ENCODE measurements around the gene CAVIN2.

CAVIN2 gene

GRCh38 chr2:191806396-191806795 lies 40.5 kb downstream of the CAVIN2 start:
- DNase-seq (ENCODE audit: low read depth), result no peak
- no peak overlapping the region for H3K4me3 ChIP-seq (ENCODE audit: low read depth, low read length)
- TF ChIP-seq CTCF (IDR thresholded peaks at IDR 0.05; ENCODE audit: low read depth, low read length) (no peak), POLR2A (IDR thresholded peaks at IDR 0.05; ENCODE audit: extremely low read depth, insufficient read length) (no peak), MAX (IDR thresholded peaks at IDR 0.05; ENCODE audit: low read depth, low read length) (no peak), MYC (IDR thresholded peaks at IDR 0.05; ENCODE audit: low read depth, low read length) (no peak)

- no peak for DNase-seq (ENCODE audit: low read depth)
- no peak for TF ChIP-seq CTCF (IDR thresholded peaks at IDR 0.05; ENCODE audit: low read depth, low read length)
- no peak for TF ChIP-seq MAX (IDR thresholded peaks at IDR 0.05; ENCODE audit: low read depth, low read length)
- no peak for TF ChIP-seq MYC (IDR thresholded peaks at IDR 0.05; ENCODE audit: low read depth, low read length)
- no peak for TF ChIP-seq POLR2A (IDR thresholded peaks at IDR 0.05; ENCODE audit: extremely low read depth, insufficient read length)
- no peak overlapping the region for H3K4me3 ChIP-seq (ENCODE audit: low read depth, low read length)
These were observed 42.1 kb downstream of the CAVIN2 start for GRCh38 chr2:191804766-191805165.

GRCh38 chr2:191803007-191803406 lies 43.9 kb downstream of the CAVIN2 start:
- DNase-seq (ENCODE audit: low read depth), result no peak
- TF ChIP-seq POLR2A (IDR thresholded peaks at IDR 0.05; ENCODE audit: extremely low read depth, insufficient read length) (no peak), CTCF (IDR thresholded peaks at IDR 0.05; ENCODE audit: low read depth, low read length) (no peak), MAX (IDR thresholded peaks at IDR 0.05; ENCODE audit: low read depth, low read length) (no peak), MYC (IDR thresholded peaks at IDR 0.05; ENCODE audit: low read depth, low read length) (no peak)
- no peak overlapping the region for H3K4me3 ChIP-seq (ENCODE audit: low read depth, low read length)

- DNase-seq (ENCODE audit: low read depth), result no peak
- TF ChIP-seq POLR2A (IDR thresholded peaks at IDR 0.05; ENCODE audit: extremely low read depth, insufficient read length) (no peak), MYC (IDR thresholded peaks at IDR 0.05; ENCODE audit: low read depth, low read length) (no peak), CTCF (IDR thresholded peaks at IDR 0.05; ENCODE audit: low read depth, low read length) (no peak), MAX (IDR thresholded peaks at IDR 0.05; ENCODE audit: low read depth, low read length) (no peak)
- no peak overlapping the region for H3K4me3 ChIP-seq (ENCODE audit: low read depth, low read length)
These were observed 44.7 kb downstream of the CAVIN2 start for GRCh38 chr2:191802180-191802579.

GRCh38 chr2:191800874-191801273 lies 46.0 kb downstream of the CAVIN2 start:
- TF ChIP-seq MAX (IDR thresholded peaks at IDR 0.05; ENCODE audit: low read depth, low read length), result no peak
- no peak for TF ChIP-seq POLR2A (IDR thresholded peaks at IDR 0.05; ENCODE audit: extremely low read depth, insufficient read length)
- TF ChIP-seq CTCF (IDR thresholded peaks at IDR 0.05; ENCODE audit: low read depth, low read length), result no peak
- TF ChIP-seq MYC (IDR thresholded peaks at IDR 0.05; ENCODE audit: low read depth, low read length), result no peak
- no peak overlapping the region for H3K4me3 ChIP-seq (ENCODE audit: low read depth, low read length)
- DNase-seq (ENCODE audit: low read depth), result no peak

- DNase-seq (ENCODE audit: low read depth), result no peak
- no peak overlapping the region for H3K4me3 ChIP-seq (ENCODE audit: low read depth, low read length)
- TF ChIP-seq POLR2A (IDR thresholded peaks at IDR 0.05; ENCODE audit: extremely low read depth, insufficient read length), result no peak
- no peak for TF ChIP-seq MYC (IDR thresholded peaks at IDR 0.05; ENCODE audit: low read depth, low read length)
- TF ChIP-seq CTCF (IDR thresholded peaks at IDR 0.05; ENCODE audit: low read depth, low read length), result no peak
- TF ChIP-seq MAX (IDR thresholded peaks at IDR 0.05; ENCODE audit: low read depth, low read length), result no peak
These were observed 47.4 kb downstream of the CAVIN2 start for GRCh38 chr2:191799526-191799925.

Data from NB4 (cell line).